Activated gamma-delta T cell (primary cell): ENCODE data around the gene FNDC3B.

Experiments
- DNase-seq: peaks from one replicate; lab custom pipeline; 2025; lab: John Stamatoyannopoulos, UW

FNDC3B gene

GRCh38 chr3:172213200-172213599 lies 173.8 kb downstream of the FNDC3B start:
- DNase-seq: no peak

- no peak for DNase-seq
These were observed 174.5 kb downstream of the FNDC3B start for GRCh38 chr3:172213904-172214303.

- DNase-seq: no peak
These were observed 176.9 kb downstream of the FNDC3B start for GRCh38 chr3:172216267-172216666.

GRCh38 chr3:172216911-172217310 lies 177.5 kb downstream of the FNDC3B start:
- no peak for DNase-seq

- no peak for DNase-seq
These were observed 178.5 kb downstream of the FNDC3B start for GRCh38 chr3:172217877-172218276.

- no peak for DNase-seq
These were observed 179.3 kb downstream of the FNDC3B start for GRCh38 chr3:172218350-172219323.

GRCh38 chr3:172219750-172220149 lies 180.4 kb downstream of the FNDC3B start:
- DNase-seq: no peak

GRCh38 chr3:172221547-172221946 lies 182.2 kb downstream of the FNDC3B start:
- no peak for DNase-seq

- no peak for DNase-seq
These were observed 183.2 kb downstream of the FNDC3B start for GRCh38 chr3:172222478-172223071.

- no peak for DNase-seq
These were observed 184.5 kb downstream of the FNDC3B start for GRCh38 chr3:172223870-172224269.

GRCh38 chr3:172224560-172225214 lies 185.3 kb downstream of the FNDC3B start:
- no peak for DNase-seq

- DNase-seq: no peak
These were observed 185.9 kb downstream of the FNDC3B start for GRCh38 chr3:172225215-172225707.

GRCh38 chr3:172226831-172227230 lies 187.5 kb downstream of the FNDC3B start:
- DNase-seq: no peak

- DNase-seq: no peak
These were observed 188.1 kb downstream of the FNDC3B start for GRCh38 chr3:172227340-172228035.

- no peak for DNase-seq
These were observed 188.6 kb downstream of the FNDC3B start for GRCh38 chr3:172228036-172228415.

- no peak for DNase-seq
These were observed 190.1 kb downstream of the FNDC3B start for GRCh38 chr3:172229462-172229861.

GRCh38 chr3:172231318-172231901 lies 192.0 kb downstream of the FNDC3B start:
- DNase-seq: no peak

GRCh38 chr3:172232579-172233212 lies 193.3 kb downstream of the FNDC3B start:
- DNase-seq: no peak

GRCh38 chr3:172233474-172234277 lies 194.3 kb downstream of the FNDC3B start:
- no peak for DNase-seq

- DNase-seq: no peak
These were observed 196.3 kb downstream of the FNDC3B start for GRCh38 chr3:172235698-172236097.
